Measurements from ENCODE around the gene PPFIBP2. TPM values are rescaled to one million over a fixed set of nuclear protein-coding genes. Genes with fewer than 3 reads are reported as not detected.

PPFIBP2 gene
- total RNA-seq, 1 donor from 2014 or later, result 8.7 TPM

- H4K20me1 ChIP-seq (ENCODE audit: low read depth), result no peaks in the 10 kb centered on the region
- no peak overlapping the region for H2AFZ ChIP-seq (replicated peaks)
- no peak overlapping the region for H3K4me3 ChIP-seq
- H3K9me3 ChIP-seq (ENCODE audit: low read depth), result no peaks in the 10 kb centered on the region
- TF ChIP-seq, protein P1, sequence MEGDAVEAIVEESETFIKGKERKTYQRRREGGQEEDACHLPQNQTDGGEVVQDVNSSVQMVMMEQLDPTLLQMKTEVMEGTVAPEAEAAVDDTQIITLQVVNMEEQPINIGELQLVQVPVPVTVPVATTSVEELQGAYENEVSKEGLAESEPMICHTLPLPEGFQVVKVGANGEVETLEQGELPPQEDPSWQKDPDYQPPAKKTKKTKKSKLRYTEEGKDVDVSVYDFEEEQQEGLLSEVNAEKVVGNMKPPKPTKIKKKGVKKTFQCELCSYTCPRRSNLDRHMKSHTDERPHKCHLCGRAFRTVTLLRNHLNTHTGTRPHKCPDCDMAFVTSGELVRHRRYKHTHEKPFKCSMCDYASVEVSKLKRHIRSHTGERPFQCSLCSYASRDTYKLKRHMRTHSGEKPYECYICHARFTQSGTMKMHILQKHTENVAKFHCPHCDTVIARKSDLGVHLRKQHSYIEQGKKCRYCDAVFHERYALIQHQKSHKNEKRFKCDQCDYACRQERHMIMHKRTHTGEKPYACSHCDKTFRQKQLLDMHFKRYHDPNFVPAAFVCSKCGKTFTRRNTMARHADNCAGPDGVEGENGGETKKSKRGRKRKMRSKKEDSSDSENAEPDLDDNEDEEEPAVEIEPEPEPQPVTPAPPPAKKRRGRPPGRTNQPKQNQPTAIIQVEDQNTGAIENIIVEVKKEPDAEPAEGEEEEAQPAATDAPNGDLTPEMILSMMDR (IDR thresholded peaks at IDR 0.05), result no peak
- no peak for TF ChIP-seq EZH2 (IDR thresholded peaks at IDR 0.05)
- no peak for TF ChIP-seq EZH2phosphoT487 (IDR thresholded peaks at IDR 0.05)
- H3K4me1 ChIP-seq, result no peaks in the 10 kb centered on the region
- H3F3A ChIP-seq (ENCODE audit: low read depth), result no peaks in the 10 kb centered on the region
- no peaks in the 10 kb centered on the region for H3K79me2 ChIP-seq (ENCODE audit: low read depth)
- no peaks in the 10 kb centered on the region for H3K27me3 ChIP-seq
- Mint-ChIP-seq H3K27ac (no peak overlapping the region), H3K9me3 (no peaks in the 10 kb centered on the region), H3K4me3 (no peak overlapping the region), H3K36me3 (no peaks in the 10 kb centered on the region), H3K4me1 (peaks cover 8% of the 10 kb centered on the region), H3K27me3 (ENCODE audit: insufficient read depth, low read depth) (no peaks in the 10 kb centered on the region)
- H3K9ac ChIP-seq, result no peak overlapping the region
- H3K36me3 ChIP-seq, result no peaks in the 10 kb centered on the region
- no peak overlapping the region for H3K27ac ChIP-seq
- DNase-seq (ENCODE audit: low spot score), result no peak
- H3K4me2 ChIP-seq, result no peak overlapping the region
Observed at GRCh38 chr11:7486098-7486780, 27.6 kb upstream of the PPFIBP2 start.

GRCh38 chr11:7486781-7487140, 27.0 kb upstream of the PPFIBP2 start:
- Mint-ChIP-seq H3K27ac (no peak overlapping the region), H3K4me1 (peaks cover 12% of the 10 kb centered on the region), H3K36me3 (no peaks in the 10 kb centered on the region), H3K27me3 (ENCODE audit: insufficient read depth, low read depth) (peaks cover 1% of the 10 kb centered on the region), H3K4me3 (no peak overlapping the region), H3K9me3 (no peaks in the 10 kb centered on the region)
- TF ChIP-seq, protein P1 (IDR thresholded peaks at IDR 0.05), result no peak
- TF ChIP-seq EZH2phosphoT487 (IDR thresholded peaks at IDR 0.05) (no peak), EZH2 (IDR thresholded peaks at IDR 0.05) (no peak)
- H2AFZ ChIP-seq (replicated peaks), result no peak overlapping the region
- H3K27ac ChIP-seq, result no peak overlapping the region
- H3K9me3 ChIP-seq (ENCODE audit: low read depth), result no peaks in the 10 kb centered on the region
- no peak for DNase-seq (ENCODE audit: low spot score)
- H4K20me1 ChIP-seq (ENCODE audit: low read depth), result no peaks in the 10 kb centered on the region
- H3F3A ChIP-seq (ENCODE audit: low read depth), result no peaks in the 10 kb centered on the region
- H3K4me1 ChIP-seq, result no peaks in the 10 kb centered on the region
- no peak overlapping the region for H3K9ac ChIP-seq
- H3K4me2 ChIP-seq, result no peak overlapping the region
- H3K36me3 ChIP-seq, result no peaks in the 10 kb centered on the region
- no peaks in the 10 kb centered on the region for H3K27me3 ChIP-seq
- no peak overlapping the region for H3K4me3 ChIP-seq
- no peaks in the 10 kb centered on the region for H3K79me2 ChIP-seq (ENCODE audit: low read depth)

DNA sequence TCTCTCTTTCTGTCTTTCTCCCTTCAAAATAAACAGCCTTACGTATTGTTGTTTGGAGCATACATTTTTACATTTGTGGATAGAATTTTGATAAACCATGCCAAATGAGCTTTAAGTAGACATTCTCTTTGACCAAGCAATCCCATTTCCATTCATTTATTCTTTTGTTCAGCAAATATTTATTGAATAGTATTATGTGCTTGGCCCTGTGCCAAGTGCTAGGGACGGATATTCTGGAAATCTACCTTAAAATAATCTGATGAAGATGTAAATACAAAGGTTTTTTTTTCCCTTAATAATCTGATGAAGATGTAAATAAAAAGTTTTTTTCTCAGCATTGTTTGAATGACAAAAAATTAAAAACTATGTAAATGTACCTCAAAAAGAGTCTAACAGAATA, 26.4 kb upstream of the PPFIBP2 start:
- peaks cover 12% of the 10 kb centered on the region for H3K4me1 Mint-ChIP-seq
- H3K4me3 Mint-ChIP-seq, result no peak overlapping the region
- Histone ChIP-seq H3K4me1 (no peaks in the 10 kb centered on the region), H4K20me1 (ENCODE audit: low read depth) (no peaks in the 10 kb centered on the region), H3K27me3 (no peaks in the 10 kb centered on the region), H3K9ac (no peak overlapping the region), H3K36me3 (no peaks in the 10 kb centered on the region), H2AFZ (replicated peaks) (no peak overlapping the region), H3K27ac (no peak overlapping the region), H3K4me2 (no peak overlapping the region), H3K4me3 (no peak overlapping the region), H3K9me3 (ENCODE audit: low read depth) (no peaks in the 10 kb centered on the region), H3K79me2 (ENCODE audit: low read depth) (no peaks in the 10 kb centered on the region), H3F3A (ENCODE audit: low read depth) (no peaks in the 10 kb centered on the region)
- peaks cover 4% of the 10 kb centered on the region for H3K27me3 Mint-ChIP-seq (ENCODE audit: insufficient read depth, low read depth)
- TF ChIP-seq EZH2 (IDR thresholded peaks at IDR 0.05), result no peak
- TF ChIP-seq, protein P1 (IDR thresholded peaks at IDR 0.05), result no peak
- H3K27ac Mint-ChIP-seq, result no peak overlapping the region
- no peak for DNase-seq (ENCODE audit: low spot score)
- H3K36me3 Mint-ChIP-seq, result no peaks in the 10 kb centered on the region
- H3K9me3 Mint-ChIP-seq, result no peaks in the 10 kb centered on the region

All from neural progenitor cell (in vitro differentiated cells).